ENCODE data around the gene RGS9.

- TF ChIP-seq CTCF (conservative IDR thresholded peaks at IDR 0.05 in 1 of 2, IDR thresholded peaks at IDR 0.05 in 1 of 2; ENCODE audit: low read depth in 1 of 2, low read length in 2 of 2) (no peak), EZH2 (IDR thresholded peaks at IDR 0.05; ENCODE audit: low read length, missing control alignments) (no peak)
Measured at GRCh38 chr17:65092262-65092661, 44.9 kb upstream of the RGS9 start.

All from fibroblast of lung (primary cell).